Pulmonary artery endothelial cell (primary cell): ENCODE results near the gene ACOT7. TPM values are rescaled to one million over a fixed set of nuclear protein-coding genes. Genes with fewer than 3 reads are reported as not detected.
"Not testable (repeated sequence)": the region's sequence is repeated elsewhere in the genome, so short reads cannot be mapped to it uniquely, and the experiment has no call there.

Source experiments
- DNase-seq: peaks from one replicate; pipeline ENCODE4 v3.0.0-alpha.2; 2011; ENCODE audit warnings: low read depth, low spot score
- total RNA-seq: library from RNA; depleted of rRNA; stranded (reverse); fragments of >200 nt; gene quantifications from 2 replicates; pipeline ENCODE4 v1.2.3, GENCODE V29; 2014

Gene ACOT7
- total RNA-seq, 1 donor from 2014 or later = 69.0 TPM

GRCh38 chr1:6316240-6317097, 77.1 kb downstream of the ACOT7 start:
- no peak for DNase-seq

GRCh38 chr1:6314503-6314902, 79.1 kb downstream of the ACOT7 start:
- no peak for DNase-seq

GRCh38 chr1:6313393-6314200, 80.0 kb downstream of the ACOT7 start:
- DNase-seq = no peak

- no peak for DNase-seq
Measured at GRCh38 chr1:6310116-6310848, 83.3 kb downstream of the ACOT7 start.

GRCh38 chr1:6309564-6309963, 84.0 kb downstream of the ACOT7 start:
- DNase-seq = no peak

GRCh38 chr1:6308449-6308848, 85.1 kb downstream of the ACOT7 start:
- DNase-seq = no peak

GRCh38 chr1:6307682-6308081, 85.9 kb downstream of the ACOT7 start:
- DNase-seq = not testable (repeated sequence)

- DNase-seq = no peak
Measured at GRCh38 chr1:6307099-6307498, 86.5 kb downstream of the ACOT7 start.

GRCh38 chr1:6303397-6304012, 90.1 kb downstream of the ACOT7 start:
- no peak for DNase-seq

- no peak for DNase-seq
Measured at GRCh38 chr1:6302568-6302967, 91.0 kb downstream of the ACOT7 start.

GRCh38 chr1:6301526-6301925, 92.0 kb downstream of the ACOT7 start:
- no peak for DNase-seq

- no peak for DNase-seq
Measured at GRCh38 chr1:6300342-6301048, 93.1 kb downstream of the ACOT7 start.

GRCh38 chr1:6299557-6300165, 93.9 kb downstream of the ACOT7 start:
- DNase-seq = no peak

GRCh38 chr1:6298940-6299465, 94.6 kb downstream of the ACOT7 start:
- DNase-seq = no peak

GRCh38 chr1:6298530-6298929, 95.0 kb downstream of the ACOT7 start:
- DNase-seq = no peak

- no peak for DNase-seq
Measured at GRCh38 chr1:6295910-6296309, 97.7 kb downstream of the ACOT7 start.

GRCh38 chr1:6294890-6295556, 98.5 kb downstream of the ACOT7 start:
- no peak for DNase-seq

GRCh38 chr1:6294080-6294889, 99.3 kb downstream of the ACOT7 start:
- DNase-seq = no peak

- no peak for DNase-seq
Measured at GRCh38 chr1:6292102-6292501, 101.5 kb downstream of the ACOT7 start.
